HepG2 (cell line): ENCODE measurements around the gene EPN3. TPM values are rescaled to one million over a fixed set of nuclear protein-coding genes. Genes with fewer than 3 reads are reported as not detected.

Experiments
- ATAC-seq: fragments of 200-7000 bp; cut with Tn5 transposase; 3 replicates; pipeline ENCODE4 v1.9.1; 2020; ENCODE audit warnings: mild to moderate bottlenecking, moderate library complexity
- BruUV-seq: library from RNA; stranded (reverse); fragments of 400-500 nt; replicated peaks from 2 replicates; lab custom pipeline; 2021; lab: Mats Ljungman, UMichigan
- CTCF ChIA-PET: fragments of 300-600 bp; formaldehyde crosslinking; extraction: SDS; loops from one replicate; lab custom pipeline; 2021; ENCODE audit warnings: low total read pairs, inconsistent platforms, low intra/inter-chr PET ratio; lab: Yijun Ruan, JAX
- POLR2A ChIA-PET: fragments of 350-600 bp; sonication (Branson Sonifier 250); formaldehyde crosslinking; loops from one replicate; lab custom pipeline; 2020; ENCODE audit warnings: antibody characterized with exemption, inconsistent platforms; lab: Yijun Ruan, JAX
- DNase-seq: peaks from one replicate; pipeline ENCODE4 v3.0.0-alpha.2; 2015; ENCODE audit warnings: low spot score
- FAIRE-seq: peaks from 3 replicates; lab custom pipeline; 2011; peaks lifted over from hg19 to GRCh38; lab: Jason Lieb, UNC
- H2AFZ ChIP-seq: one replicate; pipeline ENCODE4 v1.6.1; 2011; ENCODE audit warnings: low read length, inconsistent platforms
- H3K27ac ChIP-seq: fragments of 300-600 bp; 3 replicates; pipeline ENCODE4 v1.8.0; 2011; ENCODE audit warnings: mixed run types, mild to moderate bottlenecking, mixed read lengths, low read length, inconsistent platforms; ENCODE audit not compliant: insufficient read depth; ENCODE audit errors: extremely low read length
- H3K27me3 ChIP-seq, 2 experiments: fragments of 200-600 bp in 1 of 2; 2 replicates in 1 of 2; 3 replicates in 1 of 2; pipeline versions ENCODE4 v1.6.0 to v1.8.0; 2011; ENCODE audit warnings: low read length in 2 of 2, mild to moderate bottlenecking in 2 of 2, moderate library complexity in 2 of 2, inconsistent platforms in 1 of 2; ENCODE audit not compliant: insufficient read depth in 2 of 2, control insufficient read depth in 1 of 2
- H3K36me3 ChIP-seq, 2 experiments: fragments of 200-600 bp in 1 of 2; replicated peaks in 1 of 2; 2 replicates in 1 of 2; 3 replicates in 1 of 2; pipeline versions ENCODE4 v1.5.1 to v1.8.0; 2011; ENCODE audit warnings: low read length in 2 of 2, inconsistent platforms in 1 of 2; ENCODE audit not compliant: insufficient read depth in 2 of 2, control insufficient read depth in 1 of 2
- H3K4me1 ChIP-seq: 2 replicates; pipeline ENCODE4 v1.5.1; 2012; ENCODE audit warnings: low read length, inconsistent platforms; ENCODE audit not compliant: insufficient read depth
- H3K4me2 ChIP-seq: 2 replicates; pipeline ENCODE4 v1.6.0; 2011; ENCODE audit warnings: low read depth, low read length, inconsistent platforms
- H3K4me3 ChIP-seq, 3 experiments: fragments of 200-600 bp in 1 of 3; sonication (generic), shearing (Covaris generic) in 1 of 3; replicated peaks in 1 of 3; 2 replicates each; pipeline ENCODE4 v1.5.1; 2011 to 2016; ENCODE audit warnings: low read length in 3 of 3, inconsistent platforms in 2 of 3, low read depth in 2 of 3, mild to moderate bottlenecking in 2 of 3, control low read depth in 1 of 3, mixed read lengths in 1 of 3; ENCODE audit not compliant: insufficient read depth in 1 of 3
- H3K79me2 ChIP-seq: one replicate; pipeline ENCODE4 v1.6.1; 2011; ENCODE audit warnings: low read length, inconsistent platforms; ENCODE audit not compliant: insufficient read depth
- H3K9ac ChIP-seq: 2 replicates; pipeline ENCODE4 v1.6.0; 2011; ENCODE audit warnings: mild to moderate bottlenecking, low read depth, low read length, inconsistent platforms; ENCODE audit not compliant: insufficient read depth
- H3K9me3 ChIP-seq: 2 replicates; pipeline ENCODE4 v1.5.1; 2012; ENCODE audit warnings: mild to moderate bottlenecking, low read length
- H4K20me1 ChIP-seq: 2 replicates; pipeline ENCODE4 v1.6.0; 2011; ENCODE audit warnings: inconsistent platforms, mild to moderate bottlenecking, low read length, moderate library complexity; ENCODE audit not compliant: insufficient read depth
- ARID2 ChIP-seq: sonication (generic); formaldehyde crosslinking; IDR thresholded peaks from 2 replicates; pipeline ENCODE4 v1.8.1; 2022; ENCODE audit warnings: mild to moderate bottlenecking, missing genetic modification reagents, borderline replicate concordance
- ATAD3A ChIP-seq: sonication (generic); formaldehyde crosslinking; IDR thresholded peaks from 2 replicates; pipeline ENCODE4 v1.4.0; 2020; ENCODE audit warnings: missing genetic modification reagents
- CBX1 ChIP-seq: IDR thresholded peaks from one replicate; pipeline ENCODE4 v1.6.1; 2016; ENCODE audit warnings: antibody characterized with exemption, low read depth
- DRAP1 ChIP-seq: IDR thresholded peaks from 2 replicates; pipeline ENCODE4 v1.6.1; 2016; ENCODE audit warnings: missing genetic modification reagents, missing compliant biosample characterization
- ETV6 ChIP-seq: sonication (generic); formaldehyde crosslinking; conservative IDR thresholded peaks from 2 replicates; pipeline ENCODE4 v1.4.0; 2020; ENCODE audit warnings: missing genetic modification reagents
- KMT2A ChIP-seq: sonication (generic); formaldehyde crosslinking; IDR thresholded peaks from 2 replicates; pipeline ENCODE4 v1.4.0; 2020; ENCODE audit warnings: missing genetic modification reagents
- MXI1 ChIP-seq: IDR thresholded peaks from 3 replicates; pipeline ENCODE4 v1.6.1; 2012; ENCODE audit warnings: low read depth, low read length, inconsistent platforms, borderline replicate concordance
- POGZ ChIP-seq: sonication (generic); formaldehyde crosslinking; IDR thresholded peaks from 2 replicates; pipeline ENCODE4 v1.4.0; 2020; ENCODE audit warnings: mild to moderate bottlenecking, missing genetic modification reagents
- TEAD2 ChIP-seq: sonication (generic); formaldehyde crosslinking; IDR thresholded peaks from 2 replicates; pipeline ENCODE4 v1.9.0; 2021; ENCODE audit warnings: missing genetic modification reagents
- ZBTB4 ChIP-seq: sonication (generic); formaldehyde crosslinking; IDR thresholded peaks from 2 replicates; pipeline ENCODE4 v1.4.0; 2020; ENCODE audit warnings: missing genetic modification reagents, mild to moderate bottlenecking, borderline replicate concordance
- ZFY ChIP-seq: sonication (generic); formaldehyde crosslinking; IDR thresholded peaks from 2 replicates; pipeline ENCODE4 v1.4.0; 2020; ENCODE audit warnings: missing genetic modification reagents
- ZNF143 ChIP-seq: sonication (generic); formaldehyde crosslinking; IDR thresholded peaks from 2 replicates; pipeline ENCODE4 v1.4.0; 2020; ENCODE audit warnings: missing genetic modification reagents
- ZNF230 ChIP-seq: sonication (generic); formaldehyde crosslinking; IDR thresholded peaks from 2 replicates; pipeline ENCODE4 v1.4.0; 2020; ENCODE audit warnings: mild to moderate bottlenecking, missing genetic modification reagents
- ZNF605 ChIP-seq: sonication (generic); formaldehyde crosslinking; IDR thresholded peaks from 2 replicates; pipeline ENCODE4 v1.8.0; 2022; ENCODE audit warnings: mild to moderate bottlenecking, missing genetic modification reagents
- ZNF747 ChIP-seq: sonication (generic); formaldehyde crosslinking; IDR thresholded peaks from 2 replicates; pipeline ENCODE4 v1.8.1; 2023; ENCODE audit warnings: missing genetic modification reagents, mild to moderate bottlenecking, borderline replicate concordance
- ZSCAN29 ChIP-seq: sonication (generic); formaldehyde crosslinking; conservative IDR thresholded peaks from 2 replicates; pipeline ENCODE4 v1.4.0; 2020; ENCODE audit warnings: mild to moderate bottlenecking, missing genetic modification reagents
- ZXDC ChIP-seq: sonication (generic); formaldehyde crosslinking; IDR thresholded peaks from 2 replicates; pipeline ENCODE4 v1.5.0; 2020; ENCODE audit warnings: mild to moderate bottlenecking, missing genetic modification reagents
- WGBS: methylation state at CpG from one replicate; pipeline ENCODE4 v1.1.6; 2017; ENCODE audit warnings: low lambda C conversion rate; 5-methylcytosine and 5-hydroxymethylcytosine counted together
- in situ Hi-C: cut with HindIII; loops from 2 replicates; pipeline ENCODE4 v1.10.0; 2017; ENCODE audit warnings: low pct_unique_long_range_greater_than_20kb; ENCODE audit not compliant: extremely low pct_ligation_motif_present
- intact Hi-C: fragments of 100-400 bp; cut with micrococcal nuclease; formaldehyde crosslinking; loops from one replicate; pipeline ENCODE4 v1.10.0; 2022; ENCODE audit not compliant: unreplicated experiment
- polyA plus RNA-seq, 8 experiments: library from polyadenylated mRNA; depleted of rRNA in 3 of 8; stranded (reverse) in 7 of 8; unstranded in 1 of 8; fragments of >200 nt; fragmentation: Illumina TruSeq in 4 of 8; extraction: Trizol in 4 of 8; gene quantifications; 2 replicates each; pipeline versions ENCODE4 v1.2.1 to v1.2.3, GENCODE V29; 2011 to 2016; ENCODE audit warnings: low read depth in 4 of 8, missing spikeins in 1 of 8, mixed read lengths in 1 of 8; ENCODE audit not compliant: insufficient read depth in 1 of 8
- total RNA-seq, 5 experiments: library from RNA; depleted of rRNA; stranded (reverse); fragments of >200 nt; fragmentation: Illumina TruSeq; extraction: Trizol; gene quantifications; 2 replicates each; pipeline ENCODE4 v1.2.3, GENCODE V29; 2016; ENCODE audit warnings: low read depth in 1 of 5

EPN3 gene
- total and polyA plus RNA-seq, 2 of the 13 experiments (the other 11 are each of a cell fraction or from before 2014, with no cell fraction given): 0.11 to 0.95 TPM

GRCh38 chr17:50517504-50518383 is 14.8 kb upstream of the EPN3 start:
- intact Hi-C loops (no loop called here), in situ Hi-C loops (no loop called here)
- BruUV-seq: no TSS peak
- Histone ChIP-seq H3K4me2 (peak overlapping the region; percentile 94), H3K4me3 (peak overlapping the region; percentile 21 to 68 (median 40); a peak in 5 of 6 replicates), H3K9me3 (no peaks in the 10 kb centered on the region), H4K20me1 (no peaks in the 10 kb centered on the region), H3K9ac (peak overlapping the region; percentile 40; the same call in 1 of the 2 replicates), H3K36me3 (no peaks in the 10 kb centered on the region), H3K79me2 (no peaks in the 10 kb centered on the region), H2AFZ (peak overlapping the region; percentile 68), H3K4me1 (peaks cover 54% of the 10 kb centered on the region), H3K27me3 (no peaks in the 10 kb centered on the region), H3K27ac (no peak overlapping the region)
- ChIA-PET POLR2A (interaction anchor here (0.7 to 3.2 kb wide), 8 partner anchors 10 to 172 kb away, joined by 3 to 37 read pairs (median 6); partner anchors contain the start of genes EPN3 and XYLT2), CTCF (no interaction called here)
- DNase-seq: peak; percentile 62
- WGBS: 39% methylated on average over 8 of the region's 8 CpGs
- FAIRE-seq: peak; percentile 42
- ATAC-seq: peak; percentile 41
- TF ChIP-seq ZFY (CRISPR knock-in tag) (no peak; the same call in 1 of the 2 replicates), ZNF143 (CRISPR knock-in tag) (peak; percentile 85), TEAD2 (CRISPR knock-in tag) (0 out of 2 replicates have a peak, but pooled peaks have one; percentile 69), ZSCAN29 (CRISPR knock-in tag) (peak; percentile 64; the same call in 1 of the 2 replicates), DRAP1 (CRISPR knock-in tag) (0 out of 2 replicates have a peak, but pooled peaks have one; percentile 30), ZNF747 (CRISPR knock-in tag) (0 out of 2 replicates have a peak, but pooled peaks have one; percentile 4), POGZ (no peak; the same call in 1 of the 2 replicates), CBX1 (peak; percentile 51), ARID2 (peak; percentile 83; the same call in 1 of the 2 replicates), MXI1 (no peak), KMT2A (0 out of 2 replicates have a peak, but pooled peaks have one; percentile 9), ETV6 (CRISPR knock-in tag) (no peak), ZNF605 (CRISPR knock-in tag) (0 out of 2 replicates have a peak, but pooled peaks have one; percentile 57), ZNF230 (0 out of 2 replicates have a peak, but pooled peaks have one; percentile 65), ATAD3A (no peak), ZBTB4 (CRISPR knock-in tag) (0 out of 2 replicates have a peak, but pooled peaks have one; percentile 46), ZXDC (no peak)
